Loucy (cell line): ENCODE data around the gene RCOR1.
A peak's percentile ranks its signal among the peaks of the same experiment; 100 is the strongest.

Experiments used
- H2AFZ ChIP-seq: fragments of 200-600 bp; sonication (generic); 2 replicates; pipeline ENCODE4 v1.6.0; 2016; ENCODE audit warnings: antibody characterized with exemption, mild to moderate bottlenecking, low read length, moderate library complexity
- H3F3A ChIP-seq: fragments of 200-600 bp; 2 replicates; pipeline ENCODE4 v1.6.0; 2016; ENCODE audit warnings: antibody characterized with exemption, low read depth, mild to moderate bottlenecking
- H3K27me3 ChIP-seq: fragments of 200-600 bp; sonication (generic); 2 replicates; pipeline ENCODE4 v1.6.1; 2014; ENCODE audit warnings: low read length, mild to moderate bottlenecking; ENCODE audit not compliant: insufficient read depth, poor library complexity, severe bottlenecking
- H3K36me3 ChIP-seq: fragments of 200-600 bp; sonication (generic); 2 replicates; pipeline ENCODE4 v1.6.1; 2016; ENCODE audit warnings: low read length; ENCODE audit not compliant: insufficient read depth
- H3K4me1 ChIP-seq: fragments of 200-600 bp; sonication (generic); 2 replicates; pipeline ENCODE4 v1.5.1; 2014; ENCODE audit warnings: low read length, mild to moderate bottlenecking; ENCODE audit not compliant: insufficient read depth, poor library complexity, severe bottlenecking
- H3K4me2 ChIP-seq: fragments of 200-600 bp; sonication (generic); 2 replicates; pipeline ENCODE4 v1.6.0; 2014; ENCODE audit warnings: antibody characterized with exemption, low read length, low read depth, mild to moderate bottlenecking; ENCODE audit not compliant: poor library complexity, severe bottlenecking
- H3K4me3 ChIP-seq: fragments of 200-600 bp; sonication (generic); 2 replicates; pipeline ENCODE4 v1.5.1; 2014; ENCODE audit warnings: low read length, mild to moderate bottlenecking, mixed read lengths; ENCODE audit not compliant: poor library complexity, severe bottlenecking
- H3K79me2 ChIP-seq: fragments of 200-600 bp; sonication (generic); 2 replicates; pipeline ENCODE4 v1.6.1; 2014; ENCODE audit warnings: low read length; ENCODE audit not compliant: insufficient read depth
- H3K9ac ChIP-seq: fragments of 200-600 bp; sonication (generic); 2 replicates; pipeline ENCODE4 v1.6.0; 2014; ENCODE audit warnings: mild to moderate bottlenecking, low read depth, low read length, moderate library complexity; ENCODE audit not compliant: poor library complexity, severe bottlenecking
- H3K9me2 ChIP-seq: fragments of 200-600 bp; sonication (generic); replicated peaks from 2 replicates; pipeline ENCODE4 v1.6.1; 2016; ENCODE audit warnings: low read depth, low read length, mixed read lengths
- H3K9me3 ChIP-seq: fragments of 200-600 bp; sonication (generic); 2 replicates; pipeline ENCODE4 v1.6.1; 2014; ENCODE audit warnings: mild to moderate bottlenecking, antibody characterized with exemption, low read length, low read depth; ENCODE audit not compliant: insufficient read depth
- H4K20me1 ChIP-seq: fragments of 200-600 bp; sonication (generic); 2 replicates; pipeline ENCODE4 v1.6.0; 2014; ENCODE audit warnings: antibody characterized with exemption, low read length, mild to moderate bottlenecking; ENCODE audit not compliant: insufficient read depth, poor library complexity, severe bottlenecking
- CTCF ChIP-seq: fragments of 200-600 bp; sonication (generic); conservative IDR thresholded peaks from 2 replicates; pipeline ENCODE4 v1.5.1; 2014; ENCODE audit warnings: mild to moderate bottlenecking, antibody characterized with exemption, low read length
- EZH2phosphoT487 ChIP-seq: fragments of 200-600 bp; IDR thresholded peaks from 2 replicates; pipeline ENCODE4 v1.6.1; 2018; ENCODE audit warnings: antibody characterized with exemption, mild to moderate bottlenecking, moderate library complexity, borderline replicate concordance

RCOR1 gene

GRCh38 chr14:102775855-102776760, 183.7 kb downstream of the RCOR1 start:
- Histone ChIP-seq H3K79me2 (peaks cover 34% of the 10 kb centered on the region), H3K9ac (no peak overlapping the region), H3K4me2 (no peak overlapping the region)

GRCh38 chr14:102776761-102777710, 184.6 kb downstream of the RCOR1 start, which contains the start of gene TRAF3:
TRAF3 (plus strand) TSS chr14:102777449; CDS start chr14:102870202, 92,753 bp downstream.
- peak within 1 kb of the TSS; percentile 35 for H2AFZ ChIP-seq
- peaks cover 33% of the 10 kb centered on the region for H3K4me1 ChIP-seq
- peak within 1 kb of the TSS; percentile 91 for H3K4me3 ChIP-seq
- TF ChIP-seq CTCF (no peak), EZH2phosphoT487 (no peak)
- H3K36me3 ChIP-seq = no peaks in the 10 kb centered on the region
- H3K9ac ChIP-seq = peak within 1 kb of the TSS; percentile 71
- no peaks in the 10 kb centered on the region for H3F3A ChIP-seq
- H4K20me1 ChIP-seq = peaks cover 8% of the 10 kb centered on the region
- H3K27me3 ChIP-seq = no peaks in the 10 kb centered on the region
- H3K4me2 ChIP-seq = peak within 1 kb of the TSS; percentile 82
- no peaks in the 10 kb centered on the region for H3K9me2 ChIP-seq
- H3K9me3 ChIP-seq = no peaks in the 10 kb centered on the region
- H3K79me2 ChIP-seq = peaks cover 42% of the 10 kb centered on the region

More at GRCh38 chr14:102775855-102776760, 183.7 kb downstream of the RCOR1 start:
- no peak overlapping the region for H3K4me3 ChIP-seq
- no peak for TF ChIP-seq EZH2phosphoT487
- TF ChIP-seq CTCF = no peak
- no peaks in the 10 kb centered on the region for H3K27me3 ChIP-seq
- no peaks in the 10 kb centered on the region for H3K9me2 ChIP-seq
- no peak overlapping the region for H2AFZ ChIP-seq
- peaks cover 33% of the 10 kb centered on the region for H3K4me1 ChIP-seq
- H3K36me3 ChIP-seq = no peaks in the 10 kb centered on the region
- H3K9me3 ChIP-seq = no peaks in the 10 kb centered on the region
- no peaks in the 10 kb centered on the region for H3F3A ChIP-seq
- peaks cover 8% of the 10 kb centered on the region for H4K20me1 ChIP-seq

- Histone ChIP-seq H3K9ac (peak overlapping the region; percentile 71), H3F3A (no peaks in the 10 kb centered on the region), H3K36me3 (no peaks in the 10 kb centered on the region), H2AFZ (peak overlapping the region; percentile 35), H3K4me1 (peaks cover 33% of the 10 kb centered on the region), H4K20me1 (peaks cover 10% of the 10 kb centered on the region), H3K9me3 (no peaks in the 10 kb centered on the region), H3K4me2 (peak overlapping the region; percentile 82), H3K27me3 (no peaks in the 10 kb centered on the region), H3K9me2 (no peaks in the 10 kb centered on the region), H3K79me2 (peaks cover 50% of the 10 kb centered on the region), H3K4me3 (peak overlapping the region; percentile 91)
- no peak for TF ChIP-seq EZH2phosphoT487
- no peak for TF ChIP-seq CTCF
Observed at GRCh38 chr14:102777711-102778337, 185.4 kb downstream of the RCOR1 start.
